ENCODE measurements around the gene CTNND1. TPM values are rescaled to one million over a fixed set of nuclear protein-coding genes. Genes with fewer than 3 reads are reported as not detected.

The CTNND1 gene
- total RNA-seq, 1 donor from 2014 or later = 350 TPM

DNA sequence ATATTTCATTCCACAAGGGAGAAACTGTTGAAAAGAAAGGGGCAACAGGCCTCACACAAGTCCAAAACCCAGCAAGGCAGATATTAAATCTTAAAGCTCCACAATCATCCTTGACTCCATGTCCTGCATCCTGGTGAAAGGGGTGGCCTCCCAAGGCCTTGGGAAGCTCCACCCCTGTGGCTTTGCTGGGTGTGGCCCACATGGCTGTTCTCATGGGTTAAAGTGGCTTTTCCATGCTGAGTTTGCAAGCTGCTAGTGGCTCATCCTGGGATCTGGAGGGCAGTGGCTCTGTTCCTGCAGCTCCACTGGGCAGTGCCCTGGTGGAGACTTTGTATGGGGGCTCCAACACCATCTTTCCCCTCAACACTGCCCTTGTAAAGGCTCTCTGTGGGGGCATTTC is 106.4 kb downstream of the CTNND1 start:
- H3K27ac Mint-ChIP-seq (ENCODE audit: unreplicated experiment) = no peak overlapping the region

DNA sequence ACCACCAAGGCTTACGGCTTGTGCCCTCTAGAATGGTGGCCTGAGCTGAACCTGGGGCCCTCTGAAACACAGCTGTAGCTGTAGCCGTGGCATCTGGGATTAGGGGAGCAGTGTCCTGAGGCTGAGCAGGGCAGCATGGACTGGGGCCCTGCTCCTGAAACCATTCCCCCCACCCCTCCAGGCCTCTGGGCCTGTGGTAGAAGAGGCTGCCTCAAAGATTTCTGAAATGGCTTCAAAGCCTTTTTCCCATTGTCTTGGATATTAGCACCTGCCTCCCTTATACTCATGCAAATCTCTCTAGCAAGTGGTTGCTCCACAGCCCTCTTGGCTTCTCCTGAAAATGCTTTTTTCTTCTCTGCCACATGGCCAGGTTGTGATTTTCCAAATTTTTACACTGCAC is 106.9 kb downstream of the CTNND1 start:
- H3K4me3 Mint-ChIP-seq (ENCODE audit: unreplicated experiment) = no peak overlapping the region
- no peaks in the 10 kb centered on the region for H3K4me1 Mint-ChIP-seq (ENCODE audit: unreplicated experiment)
- peaks cover 2% of the 10 kb centered on the region for H3K27me3 Mint-ChIP-seq (ENCODE audit: unreplicated experiment)
- H3K36me3 Mint-ChIP-seq (ENCODE audit: low read depth, unreplicated experiment) = no peaks in the 10 kb centered on the region
- DNase-seq (ENCODE audit: low spot score) = no peak
- no peaks in the 10 kb centered on the region for H3K9me3 Mint-ChIP-seq (ENCODE audit: unreplicated experiment)
- TF ChIP-seq, protein P1, sequence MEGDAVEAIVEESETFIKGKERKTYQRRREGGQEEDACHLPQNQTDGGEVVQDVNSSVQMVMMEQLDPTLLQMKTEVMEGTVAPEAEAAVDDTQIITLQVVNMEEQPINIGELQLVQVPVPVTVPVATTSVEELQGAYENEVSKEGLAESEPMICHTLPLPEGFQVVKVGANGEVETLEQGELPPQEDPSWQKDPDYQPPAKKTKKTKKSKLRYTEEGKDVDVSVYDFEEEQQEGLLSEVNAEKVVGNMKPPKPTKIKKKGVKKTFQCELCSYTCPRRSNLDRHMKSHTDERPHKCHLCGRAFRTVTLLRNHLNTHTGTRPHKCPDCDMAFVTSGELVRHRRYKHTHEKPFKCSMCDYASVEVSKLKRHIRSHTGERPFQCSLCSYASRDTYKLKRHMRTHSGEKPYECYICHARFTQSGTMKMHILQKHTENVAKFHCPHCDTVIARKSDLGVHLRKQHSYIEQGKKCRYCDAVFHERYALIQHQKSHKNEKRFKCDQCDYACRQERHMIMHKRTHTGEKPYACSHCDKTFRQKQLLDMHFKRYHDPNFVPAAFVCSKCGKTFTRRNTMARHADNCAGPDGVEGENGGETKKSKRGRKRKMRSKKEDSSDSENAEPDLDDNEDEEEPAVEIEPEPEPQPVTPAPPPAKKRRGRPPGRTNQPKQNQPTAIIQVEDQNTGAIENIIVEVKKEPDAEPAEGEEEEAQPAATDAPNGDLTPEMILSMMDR (IDR thresholded peaks at IDR 0.05; ENCODE audit: unreplicated experiment) = no peak
- no peak overlapping the region for H3K27ac Mint-ChIP-seq (ENCODE audit: unreplicated experiment)

More for the DNA sequence above, 106.4 kb downstream of the CTNND1 start:
- no peaks in the 10 kb centered on the region for H3K4me1 Mint-ChIP-seq (ENCODE audit: unreplicated experiment)
- DNase-seq (ENCODE audit: low spot score) = no peak
- TF ChIP-seq, protein P1 (IDR thresholded peaks at IDR 0.05; ENCODE audit: unreplicated experiment) = no peak
- H3K27me3 Mint-ChIP-seq (ENCODE audit: unreplicated experiment) = peaks cover 3% of the 10 kb centered on the region
- no peaks in the 10 kb centered on the region for H3K9me3 Mint-ChIP-seq (ENCODE audit: unreplicated experiment)
- no peak overlapping the region for H3K4me3 Mint-ChIP-seq (ENCODE audit: unreplicated experiment)
- H3K36me3 Mint-ChIP-seq (ENCODE audit: low read depth, unreplicated experiment) = no peaks in the 10 kb centered on the region

Other genes with a start within 250 kb of the CTNND1 start
- 10.4 TPM for gene SLC43A1, start 246.1 kb upstream of the CTNND1 start, total RNA-seq (ENCODE audit: unreplicated experiment)
- 60.2 TPM for gene TIMM10, start 231.0 kb upstream of the CTNND1 start, total RNA-seq (ENCODE audit: unreplicated experiment)
- 45.2 TPM for gene SMTNL1, start 224.2 kb upstream of the CTNND1 start, total RNA-seq (ENCODE audit: unreplicated experiment)
- 56.2 TPM for gene UBE2L6, start 194.1 kb upstream of the CTNND1 start, total RNA-seq (ENCODE audit: unreplicated experiment)
- 347 TPM for gene SERPING1, start 164.1 kb upstream of the CTNND1 start, total RNA-seq (ENCODE audit: unreplicated experiment)
- not detected for gene YPEL4, start 111.9 kb upstream of the CTNND1 start, total RNA-seq (ENCODE audit: unreplicated experiment)
- 31.1 TPM for gene CLP1, start 104.0 kb upstream of the CTNND1 start, total RNA-seq (ENCODE audit: unreplicated experiment)
- gene ZDHHC5, start 93.7 kb upstream of the CTNND1 start, total RNA-seq (ENCODE audit: unreplicated experiment) = 78.3 TPM
- 20.5 TPM for gene MED19, start 49.6 kb upstream of the CTNND1 start, total RNA-seq (ENCODE audit: unreplicated experiment)
- 51.0 TPM for gene TMX2, start 49.2 kb upstream of the CTNND1 start, total RNA-seq (ENCODE audit: unreplicated experiment)
- 210 TPM for gene SELENOH, start 20.3 kb upstream of the CTNND1 start, total RNA-seq (ENCODE audit: unreplicated experiment)
- gene BTBD18, start 10.0 kb upstream of the CTNND1 start, total RNA-seq (ENCODE audit: unreplicated experiment) = not detected